ENCODE measurements around the gene DNAJC1.

- TF ChIP-seq CTCF (IDR thresholded peaks at IDR 0.05) (no peak), POLR2A (IDR thresholded peaks at IDR 0.05) (no peak)
Measured at GRCh38 chr10:21827308-21827707, 176.2 kb downstream of the DNAJC1 start.

Data from lower leg skin (tissue), 3 donors.